HG03135 (cell line): ENCODE data around the gene HS3ST4.
"Not testable (repeated sequence)": the region's sequence is repeated elsewhere in the genome, so short reads cannot be mapped to it uniquely, and the experiment has no call there.

Experiments
- ATAC-seq: cut with Tn5 transposase; IDR thresholded peaks from one replicate; pipeline ENCODE4 v1.9.1; 2021; ENCODE audit warnings: mild to moderate bottlenecking, moderate library complexity; ENCODE audit not compliant: unreplicated experiment

HS3ST4 gene

DNA sequence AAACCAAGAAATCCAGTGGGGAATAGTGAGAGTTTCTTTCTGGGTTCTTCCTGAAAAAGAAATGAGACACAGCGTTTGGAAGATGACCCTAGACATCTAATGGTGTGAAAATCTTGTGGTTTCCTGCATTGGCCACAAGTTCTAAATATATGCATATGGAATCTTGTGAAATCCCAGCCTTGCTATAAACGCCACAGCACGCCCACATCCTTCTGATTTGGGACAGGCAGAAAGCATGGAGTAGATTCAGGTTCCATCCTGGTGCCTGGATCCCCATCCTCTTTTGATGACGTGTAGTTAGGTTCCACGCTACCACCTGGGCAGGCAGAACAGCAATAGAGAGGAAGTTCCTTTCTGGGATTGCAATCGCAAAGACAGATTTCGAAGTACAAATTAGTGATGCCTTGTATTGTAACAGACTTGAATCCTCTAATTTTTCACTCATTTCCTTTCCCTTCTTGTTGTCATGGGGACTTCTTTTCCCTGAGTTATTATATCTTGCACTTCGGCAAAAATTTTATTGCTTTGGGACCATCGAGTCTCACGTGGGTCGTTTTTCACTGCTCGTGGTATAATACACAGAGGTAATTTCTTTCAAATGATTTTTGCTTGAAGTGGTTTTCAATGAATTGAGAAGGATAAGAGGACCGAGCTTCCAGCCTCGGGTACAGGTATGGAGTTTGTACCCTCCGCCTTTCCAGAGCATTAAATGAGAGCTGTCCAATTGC is 37.6 kb downstream of the HS3ST4 start:
- no peak for ATAC-seq

DNA sequence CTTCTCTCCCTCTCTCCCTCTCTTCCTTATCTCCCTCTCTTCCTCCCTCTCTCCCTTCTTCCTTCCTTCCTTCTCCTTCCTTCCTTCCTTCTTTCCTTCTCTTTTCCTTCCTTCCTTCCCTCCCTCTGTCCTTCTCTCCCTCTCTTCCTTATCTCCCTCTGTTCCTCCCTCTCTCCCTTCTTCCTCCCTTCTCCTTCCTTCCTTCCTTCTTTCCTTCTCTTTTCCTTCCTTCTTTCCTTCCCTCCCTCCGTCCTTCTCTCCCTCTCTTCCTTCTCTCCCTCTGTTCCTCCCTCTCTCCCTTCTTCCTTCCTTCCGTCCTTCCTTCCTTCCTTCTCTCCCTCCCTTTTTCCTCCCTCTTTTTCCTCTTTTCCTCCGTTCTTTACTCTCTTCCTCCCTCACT is 38.6 kb downstream of the HS3ST4 start:
- ATAC-seq, result no peak

DNA sequence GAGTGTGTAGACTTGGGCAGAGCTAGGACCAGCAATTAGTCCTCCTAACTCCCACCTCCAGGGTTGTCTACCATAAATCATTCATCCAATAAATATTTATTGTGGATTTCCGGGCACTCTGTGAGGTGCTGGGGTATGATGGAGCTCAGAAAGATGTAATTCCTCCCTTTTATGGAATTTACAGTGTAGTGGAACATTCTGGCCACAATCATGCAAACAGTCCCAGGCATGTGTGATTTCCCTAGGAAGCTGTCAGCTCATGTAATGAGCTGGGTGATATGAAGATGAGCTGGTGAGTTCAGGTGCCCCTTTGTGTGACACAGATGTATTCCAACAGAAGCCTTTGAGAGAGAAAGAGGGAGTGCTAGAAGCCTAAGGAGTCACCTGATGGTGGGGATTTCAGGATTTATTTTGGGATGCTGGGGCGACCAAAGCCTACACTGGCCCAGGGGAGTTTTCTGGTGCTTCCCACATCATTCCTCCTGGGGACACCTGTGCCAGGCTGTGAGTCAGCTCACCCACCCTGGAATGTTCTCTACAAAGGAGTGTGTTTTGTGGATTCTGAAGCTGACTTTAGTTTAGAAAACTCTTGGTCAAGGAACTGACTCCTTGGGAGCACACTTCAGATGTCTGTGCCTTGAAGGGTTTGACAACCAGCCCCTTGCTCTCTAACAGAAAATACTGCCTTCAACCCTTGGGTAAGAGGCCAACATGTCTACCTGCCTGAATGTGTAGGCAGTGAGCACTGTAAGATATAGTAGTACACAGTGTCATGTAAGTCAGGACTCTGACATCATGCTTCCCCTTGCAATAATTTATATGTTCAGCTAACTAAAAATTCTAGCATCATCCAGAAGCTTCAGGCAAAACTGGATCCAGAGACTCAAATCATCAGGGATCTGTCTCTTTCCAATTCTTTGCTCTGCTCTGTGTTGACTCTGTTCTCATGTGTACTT is 42.9 kb downstream of the HS3ST4 start:
- no peak for ATAC-seq

DNA sequence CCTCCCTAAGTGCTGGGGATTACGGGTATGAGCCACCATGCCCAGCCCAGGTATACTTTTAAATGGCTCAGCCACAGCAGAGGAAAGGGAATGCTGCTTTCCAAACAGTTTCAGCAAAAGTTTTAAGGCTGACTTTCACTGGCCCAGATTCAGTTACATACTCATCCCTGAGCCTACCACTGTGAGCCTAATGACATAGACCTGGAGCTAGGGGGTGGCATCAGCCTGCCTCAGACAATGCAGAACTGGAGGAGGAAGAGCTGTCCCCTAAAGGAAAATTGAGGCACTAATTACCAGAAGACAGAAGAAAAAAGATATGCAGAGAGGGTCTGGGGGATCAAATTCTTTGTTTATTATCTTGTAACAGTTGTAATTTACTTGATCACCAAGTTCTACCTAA is 43.9 kb downstream of the HS3ST4 start:
- no peak for ATAC-seq

DNA sequence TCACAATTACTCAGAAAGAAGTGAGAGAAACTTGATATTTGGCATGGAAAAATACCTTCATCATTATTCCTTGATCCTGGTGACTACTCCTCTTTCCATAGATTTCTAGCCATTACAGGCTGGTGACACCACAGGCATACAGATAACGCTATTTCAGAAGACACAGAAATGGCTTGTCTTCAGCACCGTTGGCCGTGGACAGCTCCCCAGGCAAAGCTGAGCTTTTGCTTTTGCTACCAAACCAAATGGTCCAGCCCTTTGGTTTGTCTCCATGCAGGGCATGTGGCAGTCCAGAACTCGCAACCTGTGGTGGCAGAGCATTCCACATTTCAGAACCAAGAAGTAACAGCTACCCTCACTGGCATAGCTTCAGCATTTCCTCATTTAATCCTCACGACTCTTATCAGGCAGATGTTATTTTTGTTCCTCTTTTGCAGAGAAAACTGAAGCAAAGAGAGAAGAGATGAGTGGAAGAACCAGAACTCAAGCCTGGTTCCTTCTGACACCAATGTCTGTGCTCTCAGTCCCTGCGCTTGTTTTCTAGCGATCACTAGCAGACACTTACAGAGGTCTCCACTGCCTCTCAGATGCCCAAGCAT is 55.5 kb downstream of the HS3ST4 start:
- ATAC-seq, result no peak

GRCh38 chr16:25748092-25748654 is 56.4 kb downstream of the HS3ST4 start:
- no peak for ATAC-seq

- ATAC-seq, result no peak
Observed at GRCh38 chr16:25750488-25751216, 58.9 kb downstream of the HS3ST4 start.

DNA sequence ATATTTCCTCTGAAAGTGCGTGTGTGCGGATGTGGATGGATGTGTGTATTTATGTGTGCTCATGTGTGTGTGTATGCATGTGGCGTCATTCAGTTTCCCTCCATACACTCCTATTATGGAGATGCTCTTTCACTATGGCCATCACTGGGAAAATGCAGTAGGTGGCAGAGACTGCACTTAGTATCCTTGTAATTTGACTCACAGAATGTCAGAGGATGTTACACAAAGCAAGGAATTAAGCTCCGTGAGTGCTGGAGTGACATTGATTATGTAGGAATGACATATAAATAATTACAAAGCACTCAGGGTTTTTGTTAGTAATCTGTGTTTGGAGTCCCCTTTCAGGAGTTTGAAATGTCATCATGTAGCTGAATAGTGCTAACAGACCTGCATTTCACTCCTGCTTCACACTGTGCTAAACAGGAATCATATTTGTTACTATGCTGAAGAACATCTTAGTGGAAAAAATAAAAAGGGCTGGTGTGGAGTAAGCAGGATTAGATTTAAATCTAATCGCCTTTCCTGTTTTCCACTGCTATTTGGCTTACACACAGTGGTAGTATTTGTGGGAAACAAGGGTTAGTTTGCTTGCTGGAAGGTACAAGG is 59.6 kb downstream of the HS3ST4 start:
- no peak for ATAC-seq

- ATAC-seq, result no peak
Observed at GRCh38 chr16:25764466-25764865, 72.7 kb downstream of the HS3ST4 start.

DNA sequence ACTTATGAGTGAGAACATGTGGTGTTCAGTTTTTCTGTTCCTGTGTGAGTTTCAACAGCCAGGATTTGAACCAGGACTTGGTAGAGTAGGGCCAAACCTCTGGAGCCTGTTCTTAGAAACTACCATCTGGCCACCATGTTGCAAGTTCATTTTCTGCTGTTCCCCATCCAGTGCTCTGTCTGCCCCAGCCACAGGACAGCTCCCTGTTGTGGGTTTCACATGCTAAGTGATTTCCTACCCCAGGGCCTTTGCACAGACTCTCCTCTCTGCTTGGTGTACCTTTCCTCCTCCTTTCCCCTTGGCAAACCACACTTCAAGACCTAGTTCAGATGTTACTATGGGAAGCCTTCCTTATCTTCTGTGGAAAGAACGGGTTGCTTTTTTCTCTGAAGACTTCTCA is 79.5 kb downstream of the HS3ST4 start:
- ATAC-seq, result no peak

DNA sequence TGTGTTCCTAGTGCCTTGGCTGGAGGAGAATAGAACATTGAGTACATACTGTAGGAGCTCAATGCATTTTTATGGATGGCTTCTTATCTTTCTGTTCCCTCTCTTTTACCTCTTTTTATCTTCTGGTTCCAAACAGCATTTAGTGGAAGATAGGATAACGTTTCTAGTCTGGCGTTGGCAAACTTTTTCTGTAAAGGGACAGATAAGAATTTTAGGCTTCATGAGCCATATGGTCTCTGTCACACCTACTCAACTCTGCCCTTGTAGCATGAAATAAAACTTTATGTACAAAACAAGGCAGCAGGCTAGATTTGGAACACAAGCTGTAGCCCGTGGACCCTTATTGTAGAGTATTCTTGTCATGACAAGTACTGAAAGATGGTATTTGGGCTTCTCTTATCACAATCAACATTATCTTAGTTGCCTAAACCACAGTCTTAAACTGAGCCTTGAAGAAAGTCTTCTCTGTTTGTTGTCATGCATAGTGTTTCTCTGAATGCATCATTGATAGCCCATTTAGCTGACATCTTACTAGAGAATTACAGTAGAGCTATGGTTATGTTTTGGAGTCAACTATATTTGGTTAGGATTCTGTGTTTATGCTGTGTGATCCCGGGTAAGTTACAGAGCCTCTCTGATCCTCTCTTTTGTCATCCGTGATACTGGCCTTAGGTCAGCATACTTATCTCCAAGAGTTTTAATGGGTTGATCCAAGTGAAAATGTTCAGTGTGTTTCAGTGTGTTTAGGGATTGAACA is 80.2 kb downstream of the HS3ST4 start:
- no peak for ATAC-seq

DNA sequence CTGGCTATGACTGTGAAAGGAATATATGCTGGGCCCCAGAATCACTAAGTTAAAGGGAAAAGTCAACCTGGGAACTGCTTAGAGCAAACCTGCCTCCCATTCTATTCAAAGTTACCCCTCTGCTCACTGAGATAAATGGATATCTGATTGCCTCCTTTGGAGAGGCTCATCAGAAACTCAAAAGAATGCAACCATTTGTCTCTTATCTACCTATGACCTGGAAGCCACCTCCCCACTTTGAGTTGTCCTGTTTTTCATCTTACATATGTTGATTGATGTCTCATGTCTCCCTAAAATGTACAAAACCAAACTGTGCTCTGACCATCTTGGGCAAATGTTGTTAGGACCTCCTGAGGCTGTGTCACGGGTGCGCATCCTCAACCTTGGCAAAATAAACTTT is 84.5 kb downstream of the HS3ST4 start:
- ATAC-seq, result not testable (repeated sequence)

DNA sequence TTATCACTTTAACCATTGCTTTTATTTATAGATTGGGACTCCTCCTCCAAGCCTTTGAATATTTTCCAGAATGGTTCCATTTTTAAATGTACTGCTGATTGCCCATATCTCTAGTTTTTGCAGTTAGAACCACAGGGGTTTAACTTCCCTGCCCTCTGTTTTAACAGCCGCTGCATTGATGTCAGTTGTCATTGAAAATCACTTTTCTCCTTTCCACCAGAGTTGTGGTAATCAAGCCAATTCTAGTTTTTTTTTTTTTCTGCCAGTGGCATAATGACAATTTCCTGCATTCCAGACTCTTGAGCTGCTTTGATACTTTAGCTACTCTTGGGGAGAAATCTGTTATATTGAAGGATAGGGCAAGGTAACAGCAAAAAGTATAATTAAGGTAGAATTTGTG is 91.5 kb downstream of the HS3ST4 start:
- ATAC-seq, result no peak

GRCh38 chr16:25785361-25785760 is 93.6 kb downstream of the HS3ST4 start:
- ATAC-seq, result no peak

GRCh38 chr16:25786748-25787147 is 95.0 kb downstream of the HS3ST4 start:
- no peak for ATAC-seq

DNA sequence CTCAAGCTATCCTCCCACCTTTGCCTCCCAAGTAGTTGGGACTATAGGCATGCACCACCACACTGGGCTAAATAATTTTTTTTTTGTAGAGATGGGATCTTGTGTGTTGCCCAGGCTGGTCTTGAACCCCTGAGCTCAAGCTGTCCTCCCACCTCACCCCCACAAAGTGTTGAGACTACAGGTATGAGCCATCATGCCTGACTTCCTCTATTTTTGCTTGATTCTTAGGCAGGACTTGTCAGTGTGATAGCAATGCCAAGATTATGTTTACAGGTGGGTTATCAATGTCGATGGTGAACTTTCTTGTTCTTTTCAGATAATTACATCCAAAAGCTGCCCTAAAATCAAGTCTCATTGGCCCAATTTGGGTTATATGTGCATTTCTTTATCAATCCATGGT is 96.9 kb downstream of the HS3ST4 start:
- no peak for ATAC-seq

- no peak for ATAC-seq
Observed at GRCh38 chr16:25796239-25796638, 104.5 kb downstream of the HS3ST4 start.

- ATAC-seq, result no peak
Observed at GRCh38 chr16:25798065-25798464, 106.3 kb downstream of the HS3ST4 start.

DNA sequence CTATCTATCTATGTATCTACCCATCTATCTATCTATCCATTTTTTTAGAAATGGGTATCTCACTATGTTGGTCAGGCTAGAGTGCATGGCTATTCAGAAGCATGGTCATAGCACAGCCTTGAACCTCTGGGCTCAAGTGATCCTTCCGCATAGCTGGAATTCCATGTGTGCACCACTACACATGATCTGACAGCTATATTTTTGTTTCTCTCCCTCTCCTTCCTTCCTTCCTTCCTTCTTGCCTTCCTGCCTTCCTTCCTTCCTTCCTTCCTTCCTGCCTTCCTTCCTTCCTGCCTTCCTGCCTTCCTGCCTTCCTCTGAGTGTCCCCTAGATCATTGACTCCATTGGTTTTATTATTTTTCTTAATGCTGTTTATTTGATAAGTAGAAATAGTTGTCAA is 108.1 kb downstream of the HS3ST4 start:
- ATAC-seq, result no peak

DNA sequence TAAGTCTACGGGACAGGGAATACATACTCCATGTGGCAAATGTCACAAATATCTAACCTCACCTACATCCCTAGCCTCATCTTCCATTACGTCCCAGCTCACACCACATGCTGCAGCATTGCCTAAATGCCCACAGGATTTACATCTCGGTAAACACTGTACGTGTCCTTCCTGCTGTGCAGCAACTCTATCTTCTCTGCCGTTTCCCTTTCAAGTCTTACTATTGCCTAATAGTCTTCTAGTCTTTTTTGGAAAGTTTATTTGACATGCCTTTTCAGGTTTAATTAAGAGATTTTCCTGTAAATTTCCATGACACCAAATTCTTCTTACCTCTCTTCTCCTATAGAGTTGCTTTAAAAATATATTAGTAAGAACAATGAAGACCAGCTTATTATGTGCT is 120.5 kb downstream of the HS3ST4 start:
- no peak for ATAC-seq
